HEK293 (cell line): ENCODE results near the gene FBXW2.

Source experiments
- CTCF ChIA-PET: fragments of 350-600 bp; formaldehyde crosslinking; extraction: SDS; loops from one replicate; lab custom pipeline; 2021; ENCODE audit warnings: antibody characterized with exemption; lab: Yijun Ruan, JAX
- POLR2A ChIA-PET: fragments of 300-600 bp; formaldehyde crosslinking; extraction: SDS; loops from one replicate; lab custom pipeline; 2020; ENCODE audit warnings: antibody characterized with exemption, inconsistent platforms; lab: Yijun Ruan, JAX
- H3K27ac ChIP-seq: fragments of 200-500 bp; sonication (Bioruptor generic); 2 replicates; pipeline ENCODE4 v1.5.1; 2014; ENCODE audit warnings: low read depth, low read length, control low read depth, inconsistent platforms; ENCODE audit errors: extremely low read depth
- H3K36me3 ChIP-seq, 2 experiments: fragments of 200-500 bp in 1 of 2; sonication (Bioruptor generic) in 1 of 2; 1 replicate in 1 of 2; 2 replicates in 1 of 2; pipeline ENCODE4 v1.5.1; 2014 to 2017; ENCODE audit warnings: inconsistent platforms in 2 of 2, low read length in 2 of 2; ENCODE audit not compliant: control insufficient read depth in 2 of 2, insufficient read depth in 1 of 2
- H3K4me1 ChIP-seq: fragments of 200-500 bp; sonication (Bioruptor generic); 2 replicates; pipeline ENCODE4 v1.5.1; 2014; ENCODE audit warnings: mild to moderate bottlenecking, low read length, inconsistent platforms; ENCODE audit not compliant: control insufficient read depth, insufficient read depth
- H3K4me3 ChIP-seq: 2 replicates; pipeline ENCODE4 v1.5.1; 2011; ENCODE audit warnings: low read depth, mild to moderate bottlenecking, control low read depth, low read length, moderate library complexity
- H3K9me3 ChIP-seq: fragments of 200-500 bp; sonication (Bioruptor generic); 2 replicates; pipeline ENCODE4 v1.5.1; 2014; ENCODE audit warnings: low read depth, low read length, inconsistent platforms; ENCODE audit not compliant: control insufficient read depth, insufficient read depth
- BCL6B ChIP-seq: fragments of 450-650 bp; formaldehyde crosslinking; IDR thresholded peaks from 2 replicates; pipeline ENCODE4 v1.5.1; 2017; ENCODE audit warnings: missing biosample characterization, missing genetic modification characterization
- GLI4 ChIP-seq: fragments of 450-650 bp; formaldehyde crosslinking; IDR thresholded peaks from 2 replicates; pipeline ENCODE4 v1.5.1; 2016; ENCODE audit warnings: missing biosample characterization, missing genetic modification characterization
- PBX3 ChIP-seq: sonication (generic); formaldehyde crosslinking; IDR thresholded peaks from 2 replicates; pipeline ENCODE4 v1.8.1; 2022; ENCODE audit warnings: mild to moderate bottlenecking, moderate library complexity, missing genetic modification reagents
- PRDM6 ChIP-seq: fragments of 450-650 bp; formaldehyde crosslinking; IDR thresholded peaks from 2 replicates; pipeline ENCODE4 v1.5.1; 2017; ENCODE audit warnings: missing biosample characterization, missing genetic modification characterization
- SP2 ChIP-seq: fragments of 450-650 bp; formaldehyde crosslinking; IDR thresholded peaks from 2 replicates; pipeline ENCODE4 v1.5.1; 2016; ENCODE audit warnings: missing biosample characterization, missing genetic modification characterization
- ZFP3 ChIP-seq: fragments of 450-650 bp; formaldehyde crosslinking; IDR thresholded peaks from 2 replicates; pipeline ENCODE4 v1.5.1; 2016; ENCODE audit warnings: low read depth, missing biosample characterization, missing genetic modification characterization
- ZNF114 ChIP-seq: fragments of 450-650 bp; formaldehyde crosslinking; IDR thresholded peaks from 2 replicates; pipeline ENCODE4 v1.5.0; 2017; ENCODE audit warnings: missing biosample characterization, missing genetic modification characterization
- ZNF132 ChIP-seq: fragments of 450-650 bp; formaldehyde crosslinking; IDR thresholded peaks from 2 replicates; pipeline ENCODE4 v1.5.1; 2017; ENCODE audit warnings: missing biosample characterization, missing genetic modification characterization, borderline replicate concordance
- ZNF175 ChIP-seq: fragments of 450-650 bp; formaldehyde crosslinking; IDR thresholded peaks from 2 replicates; pipeline ENCODE4 v1.5.1; 2016; ENCODE audit warnings: missing biosample characterization, missing genetic modification characterization
- ZNF530 ChIP-seq: fragments of 450-650 bp; formaldehyde crosslinking; IDR thresholded peaks from 2 replicates; pipeline ENCODE4 v1.5.1; 2016; ENCODE audit warnings: low read depth, missing biosample characterization, missing genetic modification characterization
- ZNF544 ChIP-seq: fragments of 450-650 bp; formaldehyde crosslinking; IDR thresholded peaks from 2 replicates; pipeline ENCODE4 v1.5.0; 2017; ENCODE audit warnings: missing biosample characterization, missing genetic modification characterization
- ZNF660 ChIP-seq: fragments of 450-650 bp; IDR thresholded peaks from 2 replicates; pipeline ENCODE4 v1.5.1; 2018; ENCODE audit warnings: missing biosample characterization, mild to moderate bottlenecking, missing genetic modification characterization
- TF ChIP-seq, protein P1 (sequence below): fragments of 450-650 bp; formaldehyde crosslinking; conservative IDR thresholded peaks from 2 replicates; pipeline ENCODE4 v1.5.1; 2016; ENCODE audit warnings: low read depth, missing biosample characterization, missing genetic modification characterization
- TF ChIP-seq, protein P2 (sequence below): fragments of 450-650 bp; formaldehyde crosslinking; IDR thresholded peaks from 2 replicates; pipeline ENCODE4 v1.5.1; 2016; ENCODE audit warnings: missing biosample characterization, missing genetic modification characterization, borderline replicate concordance
- TF ChIP-seq, protein P3 (sequence below): fragments of 450-650 bp; formaldehyde crosslinking; IDR thresholded peaks from 2 replicates; pipeline ENCODE4 v1.5.1; 2016; ENCODE audit warnings: missing biosample characterization, missing genetic modification characterization, low read depth

FBXW2 gene

DNA sequence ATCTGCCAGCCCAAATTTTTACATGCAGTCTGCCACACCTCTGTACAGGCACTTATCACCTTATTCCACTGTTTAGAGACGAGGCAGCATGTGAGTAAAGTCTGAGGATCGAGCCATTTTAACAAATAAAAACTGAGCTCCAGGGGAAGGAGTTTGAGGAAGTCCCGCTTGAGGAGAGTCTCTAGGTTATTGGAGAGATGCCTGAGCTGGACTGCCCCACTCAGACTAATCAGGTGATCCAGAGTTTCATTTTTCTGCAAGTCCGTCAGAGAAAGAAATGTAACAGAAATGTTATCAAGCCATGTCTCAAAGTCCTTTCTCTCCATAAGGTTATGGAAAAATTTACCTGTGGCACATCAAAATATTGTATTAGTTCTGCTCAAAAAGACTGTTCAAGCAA, 5.3 kb downstream of the FBXW2 start (continued):
- TF ChIP-seq, protein P1, sequence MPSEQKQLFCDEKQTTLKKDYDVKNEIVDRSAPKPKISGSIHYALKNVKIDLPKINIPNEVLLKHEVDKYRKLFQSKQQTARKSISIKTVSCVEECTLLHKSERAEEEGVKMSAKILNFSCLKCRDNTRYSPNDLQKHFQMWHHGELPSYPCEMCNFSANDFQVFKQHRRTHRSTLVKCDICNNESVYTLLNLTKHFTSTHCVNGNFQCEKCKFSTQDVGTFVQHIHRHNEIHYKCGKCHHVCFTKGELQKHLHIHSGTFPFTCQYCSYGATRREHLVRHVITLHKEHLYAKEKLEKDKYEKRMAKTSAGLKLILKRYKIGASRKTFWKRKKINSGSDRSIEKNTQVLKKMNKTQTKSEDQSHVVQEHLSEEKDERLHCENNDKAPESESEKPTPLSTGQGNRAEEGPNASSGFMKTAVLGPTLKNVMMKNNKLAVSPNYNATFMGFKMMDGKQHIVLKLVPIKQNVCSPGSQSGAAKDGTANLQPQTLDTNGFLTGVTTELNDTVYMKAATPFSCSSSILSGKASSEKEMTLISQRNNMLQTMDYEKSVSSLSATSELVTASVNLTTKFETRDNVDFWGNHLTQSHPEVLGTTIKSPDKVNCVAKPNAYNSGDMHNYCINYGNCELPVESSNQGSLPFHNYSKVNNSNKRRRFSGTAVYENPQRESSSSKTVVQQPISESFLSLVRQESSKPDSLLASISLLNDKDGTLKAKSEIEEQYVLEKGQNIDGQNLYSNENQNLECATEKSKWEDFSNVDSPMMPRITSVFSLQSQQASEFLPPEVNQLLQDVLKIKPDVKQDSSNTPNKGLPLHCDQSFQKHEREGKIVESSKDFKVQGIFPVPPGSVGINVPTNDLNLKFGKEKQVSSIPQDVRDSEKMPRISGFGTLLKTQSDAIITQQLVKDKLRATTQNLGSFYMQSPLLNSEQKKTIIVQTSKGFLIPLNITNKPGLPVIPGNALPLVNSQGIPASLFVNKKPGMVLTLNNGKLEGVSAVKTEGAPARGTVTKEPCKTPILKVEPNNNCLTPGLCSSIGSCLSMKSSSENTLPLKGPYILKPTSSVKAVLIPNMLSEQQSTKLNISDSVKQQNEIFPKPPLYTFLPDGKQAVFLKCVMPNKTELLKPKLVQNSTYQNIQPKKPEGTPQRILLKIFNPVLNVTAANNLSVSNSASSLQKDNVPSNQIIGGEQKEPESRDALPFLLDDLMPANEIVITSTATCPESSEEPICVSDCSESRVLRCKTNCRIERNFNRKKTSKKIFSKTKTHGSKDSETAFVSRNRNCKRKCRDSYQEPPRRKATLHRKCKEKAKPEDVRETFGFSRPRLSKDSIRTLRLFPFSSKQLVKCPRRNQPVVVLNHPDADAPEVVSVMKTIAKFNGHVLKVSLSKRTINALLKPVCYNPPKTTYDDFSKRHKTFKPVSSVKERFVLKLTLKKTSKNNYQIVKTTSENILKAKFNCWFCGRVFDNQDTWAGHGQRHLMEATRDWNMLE (tag by site-specific recombination): no peak
- TF ChIP-seq, all 188 proteins: peak for 0

GRCh38 chr9:120783602-120784047, 9.6 kb downstream of the FBXW2 start:
- ChIA-PET POLR2A (interaction anchor here (1.5 kb wide), 1 partner anchor 10 kb away, joined by 10 read pairs; the partner anchor contains the start of gene FBXW2), CTCF (no interaction called here)
- H3K4me1 ChIP-seq: no peaks in the 10 kb centered on the region
- H3K27ac ChIP-seq: no peak overlapping the region
- no peaks in the 10 kb centered on the region for H3K9me3 ChIP-seq
- H3K4me3 ChIP-seq: no peak overlapping the region
- 0 out of 2 replicates have a peak, but pooled peaks have one; percentile 27 for TF ChIP-seq PRDM6 (tag by site-specific recombination)
- no peak for TF ChIP-seq ZNF175
- peaks cover 11 to 35% of the 10 kb centered on the region in 2 experiments; a peak in 2 of 3 replicates for H3K36me3 ChIP-seq

GRCh38 chr9:120781236-120781635, 12.0 kb downstream of the FBXW2 start:
- CTCF ChIA-PET: interaction anchor here (0.7 kb wide), 1 partner anchor 8 kb away, joined by 3 read pairs; no protein-coding TSS in a partner anchor
- no peak for TF ChIP-seq ZNF530
- no peak for TF ChIP-seq SP2 (tag by site-specific recombination)
- no peak for TF ChIP-seq ZNF660 (tag by site-specific recombination)
- TF ChIP-seq PBX3 (CRISPR knock-in tag): no peak
- TF ChIP-seq, protein P2, sequence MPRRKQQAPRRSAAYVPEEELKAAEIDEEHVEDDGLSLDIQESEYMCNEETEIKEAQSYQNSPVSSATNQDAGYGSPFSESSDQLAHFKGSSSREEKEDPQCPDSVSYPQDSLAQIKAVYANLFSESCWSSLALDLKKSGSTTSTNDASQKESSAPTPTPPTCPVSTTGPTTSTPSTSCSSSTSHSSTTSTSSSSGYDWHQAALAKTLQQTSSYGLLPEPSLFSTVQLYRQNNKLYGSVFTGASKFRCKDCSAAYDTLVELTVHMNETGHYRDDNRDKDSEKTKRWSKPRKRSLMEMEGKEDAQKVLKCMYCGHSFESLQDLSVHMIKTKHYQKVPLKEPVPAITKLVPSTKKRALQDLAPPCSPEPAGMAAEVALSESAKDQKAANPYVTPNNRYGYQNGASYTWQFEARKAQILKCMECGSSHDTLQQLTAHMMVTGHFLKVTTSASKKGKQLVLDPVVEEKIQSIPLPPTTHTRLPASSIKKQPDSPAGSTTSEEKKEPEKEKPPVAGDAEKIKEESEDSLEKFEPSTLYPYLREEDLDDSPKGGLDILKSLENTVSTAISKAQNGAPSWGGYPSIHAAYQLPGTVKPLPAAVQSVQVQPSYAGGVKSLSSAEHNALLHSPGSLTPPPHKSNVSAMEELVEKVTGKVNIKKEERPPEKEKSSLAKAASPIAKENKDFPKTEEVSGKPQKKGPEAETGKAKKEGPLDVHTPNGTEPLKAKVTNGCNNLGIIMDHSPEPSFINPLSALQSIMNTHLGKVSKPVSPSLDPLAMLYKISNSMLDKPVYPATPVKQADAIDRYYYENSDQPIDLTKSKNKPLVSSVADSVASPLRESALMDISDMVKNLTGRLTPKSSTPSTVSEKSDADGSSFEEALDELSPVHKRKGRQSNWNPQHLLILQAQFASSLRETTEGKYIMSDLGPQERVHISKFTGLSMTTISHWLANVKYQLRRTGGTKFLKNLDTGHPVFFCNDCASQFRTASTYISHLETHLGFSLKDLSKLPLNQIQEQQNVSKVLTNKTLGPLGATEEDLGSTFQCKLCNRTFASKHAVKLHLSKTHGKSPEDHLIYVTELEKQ (tag by site-specific recombination): no peak
- no peak for TF ChIP-seq ZFP3 (tag by site-specific recombination)
- TF ChIP-seq GLI4 (tag by site-specific recombination): no peak
- no peak for TF ChIP-seq ZNF544
- no peak for TF ChIP-seq ZNF132 (tag by site-specific recombination)
- no peak for TF ChIP-seq BCL6B (tag by site-specific recombination)
- TF ChIP-seq, protein P3, sequence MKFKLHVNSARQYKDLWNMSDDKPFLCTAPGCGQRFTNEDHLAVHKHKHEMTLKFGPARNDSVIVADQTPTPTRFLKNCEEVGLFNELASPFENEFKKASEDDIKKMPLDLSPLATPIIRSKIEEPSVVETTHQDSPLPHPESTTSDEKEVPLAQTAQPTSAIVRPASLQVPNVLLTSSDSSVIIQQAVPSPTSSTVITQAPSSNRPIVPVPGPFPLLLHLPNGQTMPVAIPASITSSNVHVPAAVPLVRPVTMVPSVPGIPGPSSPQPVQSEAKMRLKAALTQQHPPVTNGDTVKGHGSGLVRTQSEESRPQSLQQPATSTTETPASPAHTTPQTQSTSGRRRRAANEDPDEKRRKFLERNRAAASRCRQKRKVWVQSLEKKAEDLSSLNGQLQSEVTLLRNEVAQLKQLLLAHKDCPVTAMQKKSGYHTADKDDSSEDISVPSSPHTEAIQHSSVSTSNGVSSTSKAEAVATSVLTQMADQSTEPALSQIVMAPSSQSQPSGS: no peak
- no peak for TF ChIP-seq ZNF114 (tag by site-specific recombination)

More at GRCh38 chr9:120781236-120781635, 12.0 kb downstream of the FBXW2 start:
- Histone ChIP-seq H3K36me3 (peaks cover 7 to 40% of the 10 kb centered on the region in 2 experiments; a peak in 2 of 3 replicates), H3K4me1 (no peaks in the 10 kb centered on the region), H3K4me3 (no peak overlapping the region), H3K9me3 (no peaks in the 10 kb centered on the region), H3K27ac (no peak overlapping the region)
- POLR2A ChIA-PET: no interaction called here
